GM12891 (cell line): ENCODE results near the gene CHCHD6.

Experiments used
- POLR2AphosphoS5 ChIP-seq: IDR thresholded peaks from 2 replicates; pipeline ENCODE4 v1.6.1; 2011; ENCODE audit warnings: low read depth, low read length, control low read depth
- TAF1 ChIP-seq: IDR thresholded peaks from 2 replicates; pipeline ENCODE4 v1.6.1; 2011; ENCODE audit warnings: low read depth, low read length, control low read depth

GRCh38 chr3:126657901-126658300 lies 46.1 kb upstream of the CHCHD6 start:
- TF ChIP-seq TAF1 (no peak), POLR2AphosphoS5 (no peak)
